H9 (cell line): ENCODE results near the gene GJB6. TPM values are rescaled to one million over a fixed set of nuclear protein-coding genes. Genes with fewer than 3 reads are reported as not detected.
A peak's percentile ranks its signal among the peaks of the same experiment; 100 is the strongest.

Source experiments
- DNase-seq: peaks from one replicate; pipeline ENCODE4 v3.0.0-alpha.2; 2017
- H2AFZ ChIP-seq: one replicate; pipeline ENCODE4 v1.6.1; 2013; ENCODE audit warnings: mild to moderate bottlenecking, low read length, control low read depth, moderate library complexity
- H2AK5ac ChIP-seq: 2 replicates; pipeline ENCODE4 v1.6.1; 2013; ENCODE audit warnings: low read length, control low read depth, mixed read lengths; ENCODE audit not compliant: insufficient read length
- H2BK120ac ChIP-seq: one replicate; pipeline ENCODE4 v1.6.1; 2013; ENCODE audit warnings: low read depth, mild to moderate bottlenecking, low read length, control low read depth, inconsistent platforms; ENCODE audit not compliant: poor library complexity, severe bottlenecking
- H2BK12ac ChIP-seq: 2 replicates; pipeline ENCODE4 v1.6.1; 2013; ENCODE audit warnings: low read length, control low read depth, mixed read lengths, low read depth; ENCODE audit not compliant: insufficient read length
- H2BK15ac ChIP-seq: 2 replicates; pipeline ENCODE4 v1.6.1; 2013; ENCODE audit warnings: low read depth, low read length, control low read depth
- H2BK20ac ChIP-seq: one replicate; pipeline ENCODE4 v1.6.1; 2013; ENCODE audit warnings: low read depth, mild to moderate bottlenecking, low read length, control low read depth, inconsistent platforms; ENCODE audit not compliant: poor library complexity, severe bottlenecking
- H2BK5ac ChIP-seq: 2 replicates; pipeline ENCODE4 v1.6.1; 2013; ENCODE audit warnings: low read length, control low read depth, mixed read lengths; ENCODE audit not compliant: insufficient read length
- H3K14ac ChIP-seq: 2 replicates; pipeline ENCODE4 v1.6.1; 2013; ENCODE audit warnings: low read length, control low read depth; ENCODE audit not compliant: insufficient read depth
- H3K18ac ChIP-seq: 2 replicates; pipeline ENCODE4 v1.6.1; 2013; ENCODE audit warnings: low read depth, mild to moderate bottlenecking, mixed read lengths, low read length, control low read depth; ENCODE audit not compliant: insufficient read length
- H3K23ac ChIP-seq: 2 replicates; pipeline ENCODE4 v1.6.1; 2013; ENCODE audit warnings: low read length, control low read depth, mixed read lengths, low read depth; ENCODE audit not compliant: insufficient read length
- H3K23me2 ChIP-seq: 2 replicates; pipeline ENCODE4 v1.6.1; 2013; ENCODE audit warnings: low read depth, mild to moderate bottlenecking, mixed read lengths, low read length, control low read depth; ENCODE audit not compliant: insufficient read length, poor library complexity, severe bottlenecking
- H3K27ac ChIP-seq: 2 replicates; pipeline ENCODE4 v1.5.1; 2013; ENCODE audit warnings: low read length, control low read depth, mixed read lengths, low read depth; ENCODE audit not compliant: insufficient read length
- H3K27me3 ChIP-seq: 2 replicates; pipeline ENCODE4 v1.6.1; 2013; ENCODE audit warnings: low read length, control low read depth, inconsistent platforms; ENCODE audit not compliant: insufficient read depth
- H3K4ac ChIP-seq: 2 replicates; pipeline ENCODE4 v1.6.1; 2013; ENCODE audit warnings: low read depth, mild to moderate bottlenecking, control low read depth, inconsistent platforms, low read length, moderate library complexity
- H3K4me1 ChIP-seq: 2 replicates; pipeline ENCODE4 v1.6.1; 2013; ENCODE audit warnings: low read length, control low read depth, inconsistent platforms; ENCODE audit not compliant: insufficient read depth
- H3K4me2 ChIP-seq: 2 replicates; pipeline ENCODE4 v1.6.1; 2013; ENCODE audit warnings: low read length, control low read depth, mixed read lengths; ENCODE audit not compliant: insufficient read length, insufficient read depth
- H3K56ac ChIP-seq: 2 replicates; pipeline ENCODE4 v1.6.1; 2013; ENCODE audit warnings: low read depth, mild to moderate bottlenecking, mixed read lengths, low read length, control low read depth; ENCODE audit not compliant: insufficient read length
- H3K79me1 ChIP-seq: 2 replicates; pipeline ENCODE4 v1.6.1; 2013; ENCODE audit warnings: low read depth, mild to moderate bottlenecking, moderate library complexity, low read length, control low read depth, inconsistent platforms; ENCODE audit not compliant: insufficient read depth, poor library complexity, severe bottlenecking
- H3K79me2 ChIP-seq: 2 replicates; pipeline ENCODE4 v1.6.1; 2013; ENCODE audit warnings: low read length, control low read depth, inconsistent platforms; ENCODE audit not compliant: insufficient read depth
- H3K9ac ChIP-seq: 2 replicates; pipeline ENCODE4 v1.6.1; 2013; ENCODE audit warnings: low read length, control low read depth, mixed read lengths; ENCODE audit not compliant: insufficient read length; ENCODE audit errors: extremely low read depth
- H3K9me3 ChIP-seq: one replicate; pipeline ENCODE4 v1.6.1; 2013; ENCODE audit warnings: low read depth, low read length, inconsistent platforms; ENCODE audit not compliant: control insufficient read depth
- H3T11ph ChIP-seq: one replicate; pipeline ENCODE4 v1.6.1; 2013; ENCODE audit warnings: mild to moderate bottlenecking, low read length, control low read depth, inconsistent platforms
- H4K20me1 ChIP-seq: one replicate; pipeline ENCODE4 v1.6.1; 2013; ENCODE audit not compliant: control insufficient read depth, insufficient read length, insufficient read depth
- H4K5ac ChIP-seq: 2 replicates; pipeline ENCODE4 v1.6.1; 2013; ENCODE audit warnings: low read depth, mild to moderate bottlenecking, mixed read lengths, low read length, control low read depth; ENCODE audit not compliant: insufficient read length
- H4K8ac ChIP-seq: replicated peaks from 2 replicates; pipeline ENCODE4 v1.6.1; 2013; ENCODE audit warnings: low read length, control low read depth, mixed read lengths, low read depth; ENCODE audit not compliant: insufficient read length
- H4K91ac ChIP-seq: 2 replicates; pipeline ENCODE4 v1.6.1; 2013; ENCODE audit warnings: low read depth, mild to moderate bottlenecking, moderate library complexity, mixed read lengths, low read length, control low read depth; ENCODE audit not compliant: insufficient read length
- H3K27ac Mint-ChIP-seq, 3 experiments: 2 replicates in 2 of 3; 3 replicates in 1 of 3; pipeline ENCODE4 v1.8.0; 2020 to 2021; ENCODE audit warnings: mixed read lengths in 3 of 3, mild to moderate bottlenecking in 1 of 3, moderate library complexity in 1 of 3
- H3K27me3 Mint-ChIP-seq: 2 replicates; pipeline ENCODE4 v1.8.0; 2021; ENCODE audit warnings: low read depth, mild to moderate bottlenecking, moderate library complexity, mixed read lengths
- H3K36me3 Mint-ChIP-seq, 3 experiments: 2 replicates in 2 of 3; 3 replicates in 1 of 3; pipeline ENCODE4 v1.8.0; 2020 to 2021; ENCODE audit warnings: low read depth in 3 of 3, mixed read lengths in 3 of 3; ENCODE audit not compliant: insufficient read depth in 1 of 3
- H3K4me1 Mint-ChIP-seq, 2 experiments: 2 replicates each; pipeline ENCODE4 v1.8.0; 2020; ENCODE audit warnings: mixed read lengths in 2 of 2
- H3K4me3 Mint-ChIP-seq, 2 experiments: 2 replicates in 1 of 2; 3 replicates in 1 of 2; pipeline ENCODE4 v1.8.0; 2020 to 2021; ENCODE audit warnings: mild to moderate bottlenecking in 2 of 2, mixed read lengths in 2 of 2, moderate library complexity in 1 of 2
- H3K9me3 Mint-ChIP-seq, 2 experiments: 2 replicates in 1 of 2; 3 replicates in 1 of 2; pipeline ENCODE4 v1.8.0; 2020; ENCODE audit warnings: mild to moderate bottlenecking in 2 of 2, mixed read lengths in 2 of 2, moderate library complexity in 1 of 2
- CTCF ChIP-seq: fragments of 200-600 bp; sonication (generic); conservative IDR thresholded peaks from 3 replicates; pipeline ENCODE4 v1.8.0; 2021; ENCODE audit warnings: antibody characterized with exemption, mild to moderate bottlenecking
- WGBS: extraction: QIAGEN DNeasy Blood & Tissue Kit; methylation state at CpG from one replicate; pipeline ENCODE4 v1.1.7; 2013; ENCODE audit warnings: missing lambda C conversion rate, low lambda C conversion rate, mixed read lengths; ENCODE audit not compliant: insufficient read length; ENCODE audit errors: extremely low coverage; 5-methylcytosine and 5-hydroxymethylcytosine counted together
- total RNA-seq: library from RNA; stranded (reverse); gene quantifications from 2 replicates; pipeline ENCODE4 v1.2.1, GENCODE V29; 2021

Gene GJB6
- total RNA-seq, 1 experiment from 2014 or later, result not detected

DNA sequence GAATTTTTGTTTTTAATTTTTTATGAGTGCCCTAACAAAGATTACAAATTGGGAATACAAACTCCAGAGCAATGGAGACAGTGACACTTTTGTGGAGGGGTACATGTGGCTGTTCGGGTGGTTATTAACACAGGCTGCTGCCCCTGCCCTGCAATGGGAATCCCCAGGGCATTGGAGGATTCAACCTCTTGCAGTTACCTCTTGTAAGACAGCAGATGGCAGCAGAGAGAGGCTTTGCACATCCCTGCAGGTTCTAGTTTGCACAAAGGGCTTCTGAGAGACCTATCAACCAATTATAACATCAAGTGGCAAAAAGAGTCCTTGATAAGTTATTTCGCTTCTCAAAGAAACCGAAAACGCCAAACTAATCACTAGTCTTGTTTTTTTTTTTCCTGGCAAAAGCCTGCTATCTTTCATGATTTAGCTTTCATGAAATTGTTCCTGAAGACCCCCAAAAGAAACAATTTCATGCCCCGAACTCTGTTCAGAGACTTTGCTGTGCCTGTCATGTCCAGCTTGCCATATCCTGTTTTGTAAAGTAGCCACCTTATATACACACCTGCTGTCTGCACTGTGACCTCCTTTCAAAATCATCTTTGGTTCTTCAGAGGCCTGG is 49.8 kb downstream of the GJB6 start:
- Histone ChIP-seq H3K23me2 (no peaks in the 10 kb centered on the region), H3K14ac (no peak overlapping the region), H3K27me3 (no peaks in the 10 kb centered on the region), H4K5ac (no peak overlapping the region), H3K27ac (no peak overlapping the region), H2BK5ac (no peak overlapping the region), H3K9ac (no peak overlapping the region), H3K4me2 (no peak overlapping the region), H4K91ac (no peak overlapping the region), H2BK120ac (no peak overlapping the region), H2AFZ (no peak overlapping the region), H3K56ac (no peak overlapping the region), H4K8ac (no peak overlapping the region), H2BK15ac (no peak overlapping the region), H3K23ac (no peak overlapping the region), H3K4me1 (no peaks in the 10 kb centered on the region), H2BK20ac (no peak overlapping the region), H2AK5ac (no peak overlapping the region), H3K79me2 (no peaks in the 10 kb centered on the region), H2BK12ac (no peak overlapping the region), H4K20me1 (no peaks in the 10 kb centered on the region), H3K9me3 (no peaks in the 10 kb centered on the region), H3K18ac (no peak overlapping the region), H3K79me1 (no peaks in the 10 kb centered on the region), H3K4ac (no peak overlapping the region), H3T11ph (no peak overlapping the region)
- no peaks in the 10 kb centered on the region for H3K36me3 Mint-ChIP-seq
- H3K9me3 Mint-ChIP-seq, result no peaks in the 10 kb centered on the region; a peak in 1 of 5 replicates
- DNase-seq, result peak; percentile 66
- H3K27me3 Mint-ChIP-seq, result peaks cover 5% of the 10 kb centered on the region; the same call in 1 of the 2 replicates
- no CpG with 5 or more reads among the region's 5 CpGs for WGBS
- TF ChIP-seq CTCF, result peak; percentile 84
- H3K4me1 Mint-ChIP-seq, result no peaks in the 10 kb centered on the region
- H3K27ac Mint-ChIP-seq, result no peak overlapping the region
- no peak overlapping the region for H3K4me3 Mint-ChIP-seq
